WTC11 (cell line): ENCODE measurements around the gene NKD1.

Source experiments
- AFF4 ChIP-seq: sonication (generic); formaldehyde crosslinking; IDR thresholded peaks from 2 replicates; pipeline ENCODE4 v1.8.1; 2023; ENCODE audit warnings: mild to moderate bottlenecking, missing genetic modification reagents, borderline replicate concordance
- JUN ChIP-seq: sonication (generic); formaldehyde crosslinking; IDR thresholded peaks from 2 replicates; pipeline ENCODE4 v1.8.0; 2023; ENCODE audit warnings: mild to moderate bottlenecking, missing genetic modification reagents
- MXD4 ChIP-seq: fragments of 250-450 bp; sonication (Bioruptor Pico); IDR thresholded peaks from 2 replicates; pipeline ENCODE4 v1.8.0; 2021; ENCODE audit warnings: mild to moderate bottlenecking, moderate library complexity, borderline replicate concordance
- PREB ChIP-seq: sonication (generic); formaldehyde crosslinking; IDR thresholded peaks from 2 replicates; pipeline ENCODE4 v1.8.1; 2022; ENCODE audit warnings: mild to moderate bottlenecking, missing genetic modification reagents, moderate library complexity, borderline replicate concordance
- SP1 ChIP-seq: sonication (generic); formaldehyde crosslinking; conservative IDR thresholded peaks from 2 replicates; pipeline ENCODE4 v1.8.1; 2022; ENCODE audit warnings: missing genetic modification reagents
- ZNF121 ChIP-seq: sonication (generic); formaldehyde crosslinking; IDR thresholded peaks from 2 replicates; pipeline ENCODE4 v1.8.0; 2023; ENCODE audit warnings: missing genetic modification reagents
- ZNF263 ChIP-seq: sonication (generic); formaldehyde crosslinking; IDR thresholded peaks from 2 replicates; pipeline ENCODE4 v1.8.1; 2022; ENCODE audit warnings: low read depth, mild to moderate bottlenecking, moderate library complexity, missing genetic modification reagents
- TF ChIP-seq, protein P1 (sequence below): fragments of 200-600 bp; IDR thresholded peaks from 2 replicates; pipeline ENCODE4 v1.8.0; 2022; ENCODE audit warnings: antibody characterized with exemption

DNA sequence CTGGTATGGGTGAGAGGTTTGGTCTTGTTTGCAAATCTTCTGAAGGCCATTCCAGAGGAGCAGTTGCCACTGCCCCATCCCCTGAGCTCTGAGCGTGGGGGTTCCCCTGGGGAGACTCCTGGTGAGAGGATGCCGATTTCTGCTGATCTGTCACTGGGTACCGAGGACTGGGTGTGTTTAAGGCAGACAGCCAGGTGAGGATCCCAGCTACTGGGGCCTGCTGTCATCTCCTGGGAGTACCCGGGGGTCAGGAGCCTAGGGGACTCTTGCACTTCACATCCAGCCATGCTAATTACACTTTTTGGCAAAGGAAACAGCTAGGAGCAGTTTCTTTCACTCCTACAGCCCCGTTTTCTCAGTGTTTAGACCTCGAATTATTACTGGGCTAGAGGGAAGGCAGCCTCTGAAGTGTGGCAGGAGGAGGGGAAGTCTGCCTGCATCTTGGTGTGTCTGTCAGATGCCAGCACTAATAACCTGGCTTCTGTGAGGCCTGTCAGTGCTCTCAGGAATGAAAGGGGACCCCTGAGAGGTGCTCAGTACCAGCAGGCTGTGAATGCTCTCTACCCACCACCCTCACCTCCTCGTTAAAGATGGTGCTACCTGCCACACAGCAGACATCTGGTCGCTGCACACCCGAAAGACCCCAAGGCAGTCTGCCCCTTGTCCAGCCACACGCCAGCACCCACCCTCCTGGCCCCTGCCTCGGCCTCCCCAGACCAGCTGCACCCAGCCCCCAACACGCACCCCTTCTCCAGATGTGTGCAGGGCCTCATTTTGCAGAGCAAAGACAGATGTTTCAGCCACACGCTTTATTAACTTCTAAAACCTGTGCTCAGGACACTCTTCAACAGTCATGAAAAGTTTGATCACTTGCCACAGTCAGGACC is 89.8 kb downstream of the NKD1 start:
- TF ChIP-seq JUN, result no peak
- no peak for TF ChIP-seq AFF4
- no peak for TF ChIP-seq ZNF263 (CRISPR knock-in tag)
- no peak for TF ChIP-seq MXD4 (CRISPR knock-in tag)
- TF ChIP-seq, protein P1, sequence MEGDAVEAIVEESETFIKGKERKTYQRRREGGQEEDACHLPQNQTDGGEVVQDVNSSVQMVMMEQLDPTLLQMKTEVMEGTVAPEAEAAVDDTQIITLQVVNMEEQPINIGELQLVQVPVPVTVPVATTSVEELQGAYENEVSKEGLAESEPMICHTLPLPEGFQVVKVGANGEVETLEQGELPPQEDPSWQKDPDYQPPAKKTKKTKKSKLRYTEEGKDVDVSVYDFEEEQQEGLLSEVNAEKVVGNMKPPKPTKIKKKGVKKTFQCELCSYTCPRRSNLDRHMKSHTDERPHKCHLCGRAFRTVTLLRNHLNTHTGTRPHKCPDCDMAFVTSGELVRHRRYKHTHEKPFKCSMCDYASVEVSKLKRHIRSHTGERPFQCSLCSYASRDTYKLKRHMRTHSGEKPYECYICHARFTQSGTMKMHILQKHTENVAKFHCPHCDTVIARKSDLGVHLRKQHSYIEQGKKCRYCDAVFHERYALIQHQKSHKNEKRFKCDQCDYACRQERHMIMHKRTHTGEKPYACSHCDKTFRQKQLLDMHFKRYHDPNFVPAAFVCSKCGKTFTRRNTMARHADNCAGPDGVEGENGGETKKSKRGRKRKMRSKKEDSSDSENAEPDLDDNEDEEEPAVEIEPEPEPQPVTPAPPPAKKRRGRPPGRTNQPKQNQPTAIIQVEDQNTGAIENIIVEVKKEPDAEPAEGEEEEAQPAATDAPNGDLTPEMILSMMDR, result no peak
- no peak for TF ChIP-seq PREB (CRISPR knock-in tag)
- no peak for TF ChIP-seq SP1 (CRISPR knock-in tag)
- no peak for TF ChIP-seq ZNF121
